BE2C (cell line): ENCODE data around the gene MDFIC.

Source experiments
- DNase-seq: peaks from one replicate; pipeline ENCODE4 v3.0.0-alpha.2; 2020
- H3K27me3 ChIP-seq: fragments of 250-450 bp; sonication (Bioruptor Pico); 2 replicates; pipeline ENCODE4 v1.5.1; 2020; ENCODE audit warnings: mild to moderate bottlenecking
- H3K36me3 ChIP-seq: fragments of 250-450 bp; sonication (Bioruptor Pico); 2 replicates; pipeline ENCODE4 v1.5.1; 2020; ENCODE audit warnings: mild to moderate bottlenecking
- H3K4me1 ChIP-seq: fragments of 250-450 bp; sonication (Bioruptor Pico); 2 replicates; pipeline ENCODE4 v1.5.1; 2020
- H3K4me3 ChIP-seq: 2 replicates; pipeline ENCODE4 v1.5.1; 2011; ENCODE audit warnings: low read depth, low read length
- H3K9me3 ChIP-seq: fragments of 250-450 bp; sonication (Bioruptor Pico); 2 replicates; pipeline ENCODE4 v1.5.1; 2020
- TF ChIP-seq, protein P1 (sequence below): IDR thresholded peaks from 2 replicates; pipeline ENCODE4 v1.5.1; 2012; ENCODE audit warnings: mild to moderate bottlenecking, low read depth, low read length

The MDFIC gene

GRCh38 chr7:115037128-115037802 lies 115.4 kb downstream of the MDFIC start:
- no peaks in the 10 kb centered on the region for H3K36me3 ChIP-seq
- H3K4me1 ChIP-seq: no peaks in the 10 kb centered on the region
- TF ChIP-seq, protein P1, sequence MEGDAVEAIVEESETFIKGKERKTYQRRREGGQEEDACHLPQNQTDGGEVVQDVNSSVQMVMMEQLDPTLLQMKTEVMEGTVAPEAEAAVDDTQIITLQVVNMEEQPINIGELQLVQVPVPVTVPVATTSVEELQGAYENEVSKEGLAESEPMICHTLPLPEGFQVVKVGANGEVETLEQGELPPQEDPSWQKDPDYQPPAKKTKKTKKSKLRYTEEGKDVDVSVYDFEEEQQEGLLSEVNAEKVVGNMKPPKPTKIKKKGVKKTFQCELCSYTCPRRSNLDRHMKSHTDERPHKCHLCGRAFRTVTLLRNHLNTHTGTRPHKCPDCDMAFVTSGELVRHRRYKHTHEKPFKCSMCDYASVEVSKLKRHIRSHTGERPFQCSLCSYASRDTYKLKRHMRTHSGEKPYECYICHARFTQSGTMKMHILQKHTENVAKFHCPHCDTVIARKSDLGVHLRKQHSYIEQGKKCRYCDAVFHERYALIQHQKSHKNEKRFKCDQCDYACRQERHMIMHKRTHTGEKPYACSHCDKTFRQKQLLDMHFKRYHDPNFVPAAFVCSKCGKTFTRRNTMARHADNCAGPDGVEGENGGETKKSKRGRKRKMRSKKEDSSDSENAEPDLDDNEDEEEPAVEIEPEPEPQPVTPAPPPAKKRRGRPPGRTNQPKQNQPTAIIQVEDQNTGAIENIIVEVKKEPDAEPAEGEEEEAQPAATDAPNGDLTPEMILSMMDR: no peak
- no peak for DNase-seq
- no peak overlapping the region for H3K4me3 ChIP-seq
- no peaks in the 10 kb centered on the region for H3K9me3 ChIP-seq
- no peaks in the 10 kb centered on the region for H3K27me3 ChIP-seq

- Histone ChIP-seq H3K36me3 (no peaks in the 10 kb centered on the region), H3K27me3 (no peaks in the 10 kb centered on the region), H3K4me3 (no peak overlapping the region), H3K4me1 (no peaks in the 10 kb centered on the region), H3K9me3 (no peaks in the 10 kb centered on the region)
- TF ChIP-seq, protein P1: no peak
- DNase-seq: no peak
Observed at GRCh38 chr7:115038158-115038557, 116.3 kb downstream of the MDFIC start.

- Histone ChIP-seq H3K4me3 (no peak overlapping the region), H3K27me3 (no peaks in the 10 kb centered on the region), H3K9me3 (no peaks in the 10 kb centered on the region), H3K4me1 (no peaks in the 10 kb centered on the region), H3K36me3 (no peaks in the 10 kb centered on the region)
- DNase-seq: no peak
- TF ChIP-seq, protein P1: no peak
Observed at GRCh38 chr7:115040057-115040456, 118.2 kb downstream of the MDFIC start.

DNA sequence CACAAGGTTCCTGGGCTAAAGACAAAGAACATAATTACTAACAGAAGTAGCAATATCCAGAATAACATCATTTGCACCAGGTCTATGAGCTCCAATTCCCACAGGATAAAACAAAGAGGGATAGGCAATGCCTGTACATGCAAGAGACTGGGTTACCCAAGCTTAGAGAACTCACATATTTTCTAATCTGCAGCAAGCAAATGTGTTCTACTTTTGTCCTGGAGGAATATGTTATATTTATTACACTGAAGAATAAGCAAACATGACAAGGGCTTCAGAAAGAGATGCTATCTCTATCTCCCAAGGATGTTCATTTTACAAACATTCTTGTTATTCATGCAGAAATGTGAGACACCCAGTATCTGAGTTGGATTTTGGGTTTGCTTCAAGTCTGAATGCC lies 118.6 kb downstream of the MDFIC start:
- Histone ChIP-seq H3K27me3 (no peaks in the 10 kb centered on the region), H3K9me3 (no peaks in the 10 kb centered on the region), H3K4me3 (no peak overlapping the region), H3K4me1 (no peaks in the 10 kb centered on the region), H3K36me3 (no peaks in the 10 kb centered on the region)
- DNase-seq: no peak
- TF ChIP-seq, protein P1: no peak

DNA sequence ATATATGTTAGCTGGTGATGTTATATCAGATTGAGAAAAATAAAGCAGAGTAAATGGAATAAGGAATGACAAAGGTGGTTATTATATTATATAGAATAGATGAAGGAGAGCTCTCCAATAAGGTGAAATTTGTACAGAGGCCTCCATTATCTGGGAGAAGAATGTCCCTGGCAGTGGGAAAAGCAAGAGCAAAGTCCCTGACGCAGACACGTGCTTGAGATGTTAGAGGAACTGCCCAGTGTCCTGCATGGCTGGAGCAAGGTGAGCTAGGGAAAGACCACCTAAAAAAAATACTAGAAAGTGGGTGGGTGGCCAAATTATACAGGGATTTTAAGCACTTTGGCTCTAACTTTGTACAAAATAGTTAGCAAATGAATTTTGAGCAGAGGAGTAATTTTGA lies 120.7 kb downstream of the MDFIC start:
- no peak for DNase-seq
- TF ChIP-seq, protein P1: no peak
- H3K4me1 ChIP-seq: no peaks in the 10 kb centered on the region
- no peaks in the 10 kb centered on the region for H3K36me3 ChIP-seq
- no peaks in the 10 kb centered on the region for H3K27me3 ChIP-seq
- H3K4me3 ChIP-seq: no peak overlapping the region
- H3K9me3 ChIP-seq: no peaks in the 10 kb centered on the region

DNA sequence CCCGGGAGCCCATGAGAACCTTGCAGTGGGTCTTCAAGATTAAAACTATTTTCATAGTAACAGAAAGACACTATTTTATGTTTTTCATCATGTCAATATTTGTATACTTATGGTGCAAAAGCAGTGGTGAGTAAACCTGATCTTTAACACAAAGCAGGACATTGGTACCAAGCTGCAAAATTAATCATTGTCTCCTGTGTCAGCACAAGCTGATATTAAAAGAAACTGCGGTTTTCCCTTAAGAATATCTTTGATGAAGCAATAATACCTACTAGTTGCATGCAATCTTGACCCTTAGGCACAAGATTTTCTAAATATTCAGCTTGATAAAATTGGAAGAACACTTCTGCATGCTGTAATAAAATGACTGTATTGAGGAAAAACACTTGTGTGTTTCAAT lies 121.7 kb downstream of the MDFIC start:
- Histone ChIP-seq H3K27me3 (no peaks in the 10 kb centered on the region), H3K36me3 (no peaks in the 10 kb centered on the region), H3K4me3 (no peak overlapping the region), H3K4me1 (no peaks in the 10 kb centered on the region), H3K9me3 (no peaks in the 10 kb centered on the region)
- TF ChIP-seq, protein P1: no peak
- no peak for DNase-seq
